NB4 (cell line): Measurements from ENCODE around the gene RPAP3.

Experiments used
- DNase-seq: peaks from one replicate; pipeline ENCODE4 v3.0.0; 2010; ENCODE audit warnings: low read depth
- H3K4me3 ChIP-seq: one replicate; pipeline ENCODE4 v1.5.1; 2011; ENCODE audit warnings: mild to moderate bottlenecking, low read depth, low read length, moderate library complexity
- CTCF ChIP-seq: IDR thresholded peaks from one replicate; pipeline ENCODE4 v1.5.1; 2012; ENCODE audit warnings: low read depth, low read length
- MAX ChIP-seq: IDR thresholded peaks from 2 replicates; pipeline ENCODE4 v1.6.1; 2011; ENCODE audit warnings: low read depth, low read length
- MYC ChIP-seq: IDR thresholded peaks from 2 replicates; pipeline ENCODE4 v1.6.1; 2011; ENCODE audit warnings: low read depth, low read length
- POLR2A ChIP-seq: IDR thresholded peaks from 2 replicates; pipeline ENCODE4 v1.6.1; 2011; ENCODE audit warnings: mild to moderate bottlenecking; ENCODE audit not compliant: insufficient read length; ENCODE audit errors: extremely low read depth

RPAP3 gene

GRCh38 chr12:47752552-47752951, 46.7 kb upstream of the RPAP3 start:
- TF ChIP-seq MYC (0 out of 2 replicates have a peak, but pooled peaks have one; percentile 13), MAX (no peak)
- no peak overlapping the region for H3K4me3 ChIP-seq
- DNase-seq = no peak

- TF ChIP-seq MYC (no peak), MAX (no peak), CTCF (no peak), POLR2A (no peak)
- H3K4me3 ChIP-seq = no peak overlapping the region
- no peak for DNase-seq
These were observed 46.3 kb upstream of the RPAP3 start for GRCh38 chr12:47752121-47752520.

GRCh38 chr12:47751561-47751960, 45.7 kb upstream of the RPAP3 start:
- no peak for DNase-seq
- TF ChIP-seq MAX = no peak
- TF ChIP-seq POLR2A = no peak
- no peak overlapping the region for H3K4me3 ChIP-seq

- TF ChIP-seq MYC (no peak), POLR2A (no peak), MAX (0 out of 2 replicates have a peak, but pooled peaks have one; percentile 9)
- DNase-seq = no peak
- H3K4me3 ChIP-seq = no peak overlapping the region
These were observed 45.2 kb upstream of the RPAP3 start for GRCh38 chr12:47750916-47751470.

GRCh38 chr12:47750229-47750798, 44.5 kb upstream of the RPAP3 start:
- no peak overlapping the region for H3K4me3 ChIP-seq
- peak; percentile 84 for DNase-seq

GRCh38 chr12:47748899-47749298, 43.1 kb upstream of the RPAP3 start:
- DNase-seq = no peak
- no peak overlapping the region for H3K4me3 ChIP-seq
- TF ChIP-seq MAX (no peak), MYC (no peak), CTCF (no peak), POLR2A (no peak)

More at GRCh38 chr12:47750229-47750798, 44.5 kb upstream of the RPAP3 start:
- TF ChIP-seq CTCF (no peak), MYC (peak; percentile 98), MAX (peak; percentile 98)

- DNase-seq = no peak
- no peak overlapping the region for H3K4me3 ChIP-seq
- TF ChIP-seq CTCF (no peak), MYC (no peak), POLR2A (no peak), MAX (no peak)
These were observed 42.6 kb upstream of the RPAP3 start for GRCh38 chr12:47748507-47748828.
